MM.1S (cell line): ENCODE results near the gene HADH.

Experiments
- CTCF ChIP-seq: fragments of 300-600 bp; sonication (generic); IDR thresholded peaks from 2 replicates; pipeline ENCODE4 v1.5.1; 2016; ENCODE audit warnings: antibody characterized with exemption, low read length, mixed read lengths
- EZH2 ChIP-seq: fragments of 300-600 bp; sonication (generic); optimal IDR thresholded peaks from 2 replicates; pipeline ENCODE3; 2017; ENCODE audit warnings: low read depth, mild to moderate bottlenecking, antibody characterized with exemption, low read length, mixed read lengths

GRCh38 chr4:107978716-107979451, 10.8 kb upstream of the HADH start:
- TF ChIP-seq CTCF (no peak), EZH2 (no peak)
